PC-9 (cell line): Measurements from ENCODE around the gene TACC3. TPM values are rescaled to one million over a fixed set of nuclear protein-coding genes. Genes with fewer than 3 reads are reported as not detected.

Experiments
- BruUV-seq: library from RNA; stranded (reverse); fragments of 400-500 nt; replicated peaks from 2 replicates; lab custom pipeline; 2021; lab: Mats Ljungman, UMichigan
- CTCF ChIA-PET: fragments of 300-600 bp; sonication (Branson Sonifier 250); formaldehyde crosslinking; loops from one replicate; lab custom pipeline; 2022; ENCODE audit warnings: antibody characterized with exemption; lab: Charles Lee
- POLR2A ChIA-PET: fragments of 300-600 bp; sonication (Branson Sonifier 250); formaldehyde crosslinking; loops from one replicate; lab custom pipeline; 2022; ENCODE audit warnings: antibody characterized with exemption; ENCODE audit not compliant: unreplicated experiment; lab: Charles Lee
- DNase-seq, 2 experiments: peaks; one replicate each; pipeline versions ENCODE4 v3.0.0 to v3.0.0-alpha.2; 2015 to 2022; ENCODE audit warnings: mixed read lengths in 1 of 2
- H2AFZ ChIP-seq: fragments of 200-600 bp; sonication (generic); 2 replicates; pipeline ENCODE4 v1.8.1; 2017; ENCODE audit warnings: antibody characterized with exemption
- H3F3A ChIP-seq: fragments of 200-600 bp; sonication (generic); 2 replicates; pipeline ENCODE4 v1.8.1; 2017; ENCODE audit warnings: antibody characterized with exemption, mild to moderate bottlenecking, low read depth; ENCODE audit not compliant: insufficient read depth
- H3K27ac ChIP-seq: fragments of 200-600 bp; sonication (generic); 2 replicates; pipeline ENCODE4 v1.6.1; 2016; ENCODE audit warnings: mixed run types
- H3K27me3 ChIP-seq: fragments of 200-600 bp; sonication (generic); 2 replicates; pipeline ENCODE4 v1.6.1; 2016; ENCODE audit warnings: low read depth, mixed run types; ENCODE audit not compliant: insufficient read depth
- H3K36me3 ChIP-seq: fragments of 200-600 bp; sonication (generic); 2 replicates; pipeline ENCODE4 v1.6.1; 2016; ENCODE audit warnings: low read depth, mixed run types
- H3K4me1 ChIP-seq: fragments of 200-600 bp; sonication (generic); replicated peaks from 2 replicates; pipeline ENCODE4 v1.6.1; 2016; ENCODE audit warnings: mixed run types; ENCODE audit not compliant: insufficient read depth
- H3K4me2 ChIP-seq: fragments of 200-600 bp; sonication (generic); 2 replicates; pipeline ENCODE4 v1.6.1; 2017; ENCODE audit warnings: mixed run types
- H3K4me3 ChIP-seq: fragments of 200-600 bp; sonication (generic); 2 replicates; pipeline ENCODE4 v1.6.1; 2016; ENCODE audit warnings: mixed run types
- H3K79me2 ChIP-seq: fragments of 200-600 bp; sonication (generic); 2 replicates; pipeline ENCODE4 v1.6.1; 2017; ENCODE audit warnings: low read depth, mixed run types
- H3K9me2 ChIP-seq: fragments of 200-600 bp; sonication (generic); 2 replicates; pipeline ENCODE4 v1.8.1; 2017; ENCODE audit warnings: mild to moderate bottlenecking; ENCODE audit not compliant: insufficient read depth
- H3K9me3 ChIP-seq: fragments of 200-600 bp; sonication (generic); 2 replicates; pipeline ENCODE4 v1.8.1; 2016; ENCODE audit warnings: low read depth; ENCODE audit not compliant: insufficient read depth
- H4K20me1 ChIP-seq: fragments of 200-600 bp; sonication (generic); 2 replicates; pipeline ENCODE4 v1.8.1; 2017; ENCODE audit not compliant: insufficient read depth
- EZH2 ChIP-seq: fragments of 200-600 bp; sonication (generic); IDR thresholded peaks from 2 replicates; pipeline ENCODE4 v1.8.0; 2017; ENCODE audit warnings: antibody characterized with exemption, low read depth
- intact Hi-C: fragments of 100-400 bp; cut with micrococcal nuclease; formaldehyde crosslinking; loops from one replicate; pipeline ENCODE4 v1.10.0; 2022; ENCODE audit not compliant: unreplicated experiment
- total RNA-seq: library from RNA; stranded (reverse); gene quantifications from 2 replicates; pipeline ENCODE4 v1.2.3, GENCODE V29; 2021
- TF ChIP-seq, protein P1 (sequence below): fragments of 200-600 bp; sonication (generic); conservative IDR thresholded peaks from 2 replicates; pipeline ENCODE4 v1.6.1; 2017; ENCODE audit warnings: mixed run types, antibody characterized with exemption, mild to moderate bottlenecking, moderate library complexity

The TACC3 gene
- total RNA-seq, 1 experiment from 2014 or later: 134 TPM

DNA sequence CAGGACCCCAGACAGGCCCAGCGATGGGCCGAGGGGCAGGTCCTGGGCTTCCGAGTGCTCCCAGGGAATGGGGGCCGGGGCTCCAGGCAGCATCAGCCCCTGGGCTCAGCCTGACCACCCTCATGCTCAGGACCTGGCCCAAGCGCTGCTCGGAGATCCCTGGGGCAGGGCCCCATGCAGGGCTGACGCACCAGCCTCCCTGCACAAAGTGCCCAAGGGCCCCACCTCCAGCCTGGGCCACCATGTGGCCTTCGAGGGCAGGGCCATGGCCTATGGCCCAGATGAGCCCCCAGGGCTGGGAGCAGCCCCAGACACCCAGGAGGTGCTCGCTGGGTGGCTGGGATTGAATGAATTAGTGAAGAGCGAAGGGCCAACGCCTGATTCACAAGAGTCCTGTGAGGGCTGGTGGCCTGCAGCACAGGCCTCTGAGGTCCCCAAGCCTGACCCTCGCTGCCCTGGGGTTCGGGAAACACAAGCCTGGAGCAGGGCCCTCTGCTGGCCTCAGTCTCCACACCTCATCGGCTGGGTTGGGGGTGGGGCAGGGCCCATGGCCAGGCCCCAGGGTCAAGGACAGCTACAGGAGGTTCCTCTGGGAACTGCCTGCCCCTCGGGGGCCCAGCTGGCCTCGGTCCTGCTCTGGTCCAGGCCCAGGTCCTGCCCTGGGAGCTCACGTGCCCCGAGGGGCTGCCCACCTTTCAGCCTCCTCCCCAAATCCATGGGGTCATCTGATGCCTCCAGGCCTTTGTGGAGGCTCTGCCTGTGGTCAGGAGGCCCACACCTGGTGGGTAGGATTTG lies 58.5 kb downstream of the TACC3 start:
- H3K27ac ChIP-seq: no peak overlapping the region

DNA sequence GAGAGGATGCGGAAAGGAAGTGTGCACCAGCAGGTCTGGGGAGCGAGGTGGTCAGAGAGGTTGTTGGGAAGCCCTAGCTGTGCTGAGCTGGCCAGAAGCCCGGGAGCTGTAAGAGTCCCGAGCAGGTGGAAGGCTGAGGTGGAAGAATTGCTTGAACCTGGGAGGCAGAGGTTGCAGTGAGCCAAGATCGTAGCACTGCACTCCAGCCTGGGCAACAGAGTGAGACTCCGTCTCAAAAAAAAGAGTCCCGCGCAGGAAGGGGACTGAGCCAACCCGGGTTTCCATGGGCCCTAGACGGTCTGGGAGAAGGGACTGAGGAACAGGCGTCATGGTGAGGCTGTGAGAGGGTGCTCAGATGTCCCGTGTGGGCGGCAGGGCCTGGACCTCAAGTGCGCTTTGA lies 59.1 kb downstream of the TACC3 start:
- DNase-seq: no peak
- Histone ChIP-seq H3K79me2 (no peaks in the 10 kb centered on the region), H3K27me3 (no peaks in the 10 kb centered on the region), H3K27ac (no peak overlapping the region), H4K20me1 (no peaks in the 10 kb centered on the region), H3K4me3 (no peak overlapping the region), H3K9me2 (no peaks in the 10 kb centered on the region), H3K4me2 (no peak overlapping the region), H3K9me3 (no peaks in the 10 kb centered on the region), H3K36me3 (no peaks in the 10 kb centered on the region), H2AFZ (no peak overlapping the region), H3F3A (peaks cover 14% of the 10 kb centered on the region; the same call in 1 of the 2 replicates), H3K4me1 (peaks cover 57% of the 10 kb centered on the region)
- no TSS peak for BruUV-seq
- TF ChIP-seq EZH2: no peak
- ChIA-PET CTCF (no interaction called here), POLR2A (no interaction called here)
- intact Hi-C loops: no loop called here

More for the DNA sequence above, 58.5 kb downstream of the TACC3 start:
- H3F3A ChIP-seq: peaks cover 14% of the 10 kb centered on the region; the same call in 1 of the 2 replicates
- H2AFZ ChIP-seq: no peak overlapping the region
- BruUV-seq: no TSS peak
- H3K4me1 ChIP-seq: peaks cover 57% of the 10 kb centered on the region
- no peaks in the 10 kb centered on the region for H3K9me2 ChIP-seq
- intact Hi-C loops: loop anchor here (5.0 kb wide), 1 partner anchor 52 kb away; no protein-coding TSS in a partner anchor
- H3K4me3 ChIP-seq: no peak overlapping the region
- no peaks in the 10 kb centered on the region for H3K27me3 ChIP-seq
- H3K4me2 ChIP-seq: no peak overlapping the region
- TF ChIP-seq, protein P1, sequence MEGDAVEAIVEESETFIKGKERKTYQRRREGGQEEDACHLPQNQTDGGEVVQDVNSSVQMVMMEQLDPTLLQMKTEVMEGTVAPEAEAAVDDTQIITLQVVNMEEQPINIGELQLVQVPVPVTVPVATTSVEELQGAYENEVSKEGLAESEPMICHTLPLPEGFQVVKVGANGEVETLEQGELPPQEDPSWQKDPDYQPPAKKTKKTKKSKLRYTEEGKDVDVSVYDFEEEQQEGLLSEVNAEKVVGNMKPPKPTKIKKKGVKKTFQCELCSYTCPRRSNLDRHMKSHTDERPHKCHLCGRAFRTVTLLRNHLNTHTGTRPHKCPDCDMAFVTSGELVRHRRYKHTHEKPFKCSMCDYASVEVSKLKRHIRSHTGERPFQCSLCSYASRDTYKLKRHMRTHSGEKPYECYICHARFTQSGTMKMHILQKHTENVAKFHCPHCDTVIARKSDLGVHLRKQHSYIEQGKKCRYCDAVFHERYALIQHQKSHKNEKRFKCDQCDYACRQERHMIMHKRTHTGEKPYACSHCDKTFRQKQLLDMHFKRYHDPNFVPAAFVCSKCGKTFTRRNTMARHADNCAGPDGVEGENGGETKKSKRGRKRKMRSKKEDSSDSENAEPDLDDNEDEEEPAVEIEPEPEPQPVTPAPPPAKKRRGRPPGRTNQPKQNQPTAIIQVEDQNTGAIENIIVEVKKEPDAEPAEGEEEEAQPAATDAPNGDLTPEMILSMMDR: no peak
- TF ChIP-seq EZH2: no peak
- POLR2A ChIA-PET: no interaction called here
- H4K20me1 ChIP-seq: no peaks in the 10 kb centered on the region
- CTCF ChIA-PET: no interaction called here
- no peaks in the 10 kb centered on the region for H3K9me3 ChIP-seq
- H3K36me3 ChIP-seq: no peaks in the 10 kb centered on the region
- H3K79me2 ChIP-seq: no peaks in the 10 kb centered on the region
- peak; percentile 48 to 81 for DNase-seq

DNA sequence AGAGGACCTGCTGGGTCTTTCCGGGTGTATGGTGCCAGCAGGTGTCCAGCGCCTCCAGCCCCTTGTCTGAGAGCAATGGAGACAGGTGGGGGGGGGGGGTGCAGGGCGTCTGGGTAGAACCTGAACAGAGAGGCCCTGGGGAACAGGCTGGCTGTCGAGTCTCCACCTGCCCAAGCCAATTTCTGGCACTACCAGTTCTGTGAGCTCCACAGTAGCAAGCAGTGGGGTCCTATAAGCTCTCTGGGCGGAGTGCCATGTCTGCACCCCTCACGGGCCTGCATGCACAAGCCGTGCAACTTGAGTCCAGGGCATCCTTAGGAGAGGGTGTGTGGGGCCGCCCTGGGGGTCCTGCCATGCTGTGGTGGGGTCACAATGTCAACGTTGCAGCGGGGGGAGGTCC lies 61.7 kb downstream of the TACC3 start:
- no peak for DNase-seq
- H3F3A ChIP-seq: peaks cover 8% of the 10 kb centered on the region; the same call in 1 of the 2 replicates
- no peak overlapping the region for H3K4me3 ChIP-seq
- no peaks in the 10 kb centered on the region for H3K9me3 ChIP-seq
- H3K79me2 ChIP-seq: no peaks in the 10 kb centered on the region
- peaks cover 33% of the 10 kb centered on the region for H3K4me1 ChIP-seq
- no peak overlapping the region for H3K27ac ChIP-seq
- TF ChIP-seq, protein P1: no peak
- no peak for TF ChIP-seq EZH2
- intact Hi-C loops: no loop called here
- no peaks in the 10 kb centered on the region for H3K36me3 ChIP-seq
- no peaks in the 10 kb centered on the region for H3K27me3 ChIP-seq
- POLR2A ChIA-PET: no interaction called here
- no peaks in the 10 kb centered on the region for H4K20me1 ChIP-seq
- BruUV-seq: no TSS peak
- no peaks in the 10 kb centered on the region for H3K9me2 ChIP-seq
- no peak overlapping the region for H2AFZ ChIP-seq
- CTCF ChIA-PET: no interaction called here
- H3K4me2 ChIP-seq: no peak overlapping the region
